ENCODE data around the gene SHB. TPM values are rescaled to one million over a fixed set of nuclear protein-coding genes. Genes with fewer than 3 reads are reported as not detected.

The SHB gene
- total and polyA plus RNA-seq, 2 of the 13 experiments (the other 11 are each of a cell fraction or from before 2014, with no cell fraction given) = 19.4 to 20.7 TPM

GRCh38 chr9:37913480-37914153 lies 155.4 kb downstream of the SHB start (continued):
- TF ChIP-seq, protein P1, sequence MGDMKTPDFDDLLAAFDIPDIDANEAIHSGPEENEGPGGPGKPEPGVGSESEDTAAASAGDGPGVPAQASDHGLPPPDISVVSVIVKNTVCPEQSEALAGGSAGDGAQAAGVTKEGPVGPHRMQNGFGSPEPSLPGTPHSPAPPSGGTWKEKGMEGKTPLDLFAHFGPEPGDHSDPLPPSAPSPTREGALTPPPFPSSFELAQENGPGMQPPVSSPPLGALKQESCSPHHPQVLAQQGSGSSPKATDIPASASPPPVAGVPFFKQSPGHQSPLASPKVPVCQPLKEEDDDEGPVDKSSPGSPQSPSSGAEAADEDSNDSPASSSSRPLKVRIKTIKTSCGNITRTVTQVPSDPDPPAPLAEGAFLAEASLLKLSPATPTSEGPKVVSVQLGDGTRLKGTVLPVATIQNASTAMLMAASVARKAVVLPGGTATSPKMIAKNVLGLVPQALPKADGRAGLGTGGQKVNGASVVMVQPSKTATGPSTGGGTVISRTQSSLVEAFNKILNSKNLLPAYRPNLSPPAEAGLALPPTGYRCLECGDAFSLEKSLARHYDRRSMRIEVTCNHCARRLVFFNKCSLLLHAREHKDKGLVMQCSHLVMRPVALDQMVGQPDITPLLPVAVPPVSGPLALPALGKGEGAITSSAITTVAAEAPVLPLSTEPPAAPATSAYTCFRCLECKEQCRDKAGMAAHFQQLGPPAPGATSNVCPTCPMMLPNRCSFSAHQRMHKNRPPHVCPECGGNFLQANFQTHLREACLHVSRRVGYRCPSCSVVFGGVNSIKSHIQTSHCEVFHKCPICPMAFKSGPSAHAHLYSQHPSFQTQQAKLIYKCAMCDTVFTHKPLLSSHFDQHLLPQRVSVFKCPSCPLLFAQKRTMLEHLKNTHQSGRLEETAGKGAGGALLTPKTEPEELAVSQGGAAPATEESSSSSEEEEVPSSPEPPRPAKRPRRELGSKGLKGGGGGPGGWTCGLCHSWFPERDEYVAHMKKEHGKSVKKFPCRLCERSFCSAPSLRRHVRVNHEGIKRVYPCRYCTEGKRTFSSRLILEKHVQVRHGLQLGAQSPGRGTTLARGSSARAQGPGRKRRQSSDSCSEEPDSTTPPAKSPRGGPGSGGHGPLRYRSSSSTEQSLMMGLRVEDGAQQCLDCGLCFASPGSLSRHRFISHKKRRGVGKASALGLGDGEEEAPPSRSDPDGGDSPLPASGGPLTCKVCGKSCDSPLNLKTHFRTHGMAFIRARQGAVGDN (CRISPR knock-in tag; IDR thresholded peaks at IDR 0.05) = peak; percentile 57
- TF ChIP-seq ZNF83 (CRISPR knock-in tag; IDR thresholded peaks at IDR 0.05; ENCODE audit: borderline replicate concordance) = no peak
- no peak for TF ChIP-seq PCBP2 (optimal IDR thresholded peaks at IDR 0.05; ENCODE audit: low read depth, low read length, poor library complexity, severe bottlenecking)
- no peak for TF ChIP-seq ZBTB43 (CRISPR knock-in tag; conservative IDR thresholded peaks at IDR 0.05)
- TF ChIP-seq KDM3A (CRISPR knock-in tag; IDR thresholded peaks at IDR 0.05; ENCODE audit: low read depth) = no peak
- TF ChIP-seq EED (CRISPR knock-in tag; IDR thresholded peaks at IDR 0.05) = peak; percentile 46; the same call in 1 of the 2 replicates
- no peak for TF ChIP-seq KMT2A (CRISPR knock-in tag; IDR thresholded peaks at IDR 0.05)
- no peak for TF ChIP-seq MEIS1 (CRISPR knock-in tag; IDR thresholded peaks at IDR 0.05; ENCODE audit: borderline replicate concordance)
- no peak for TF ChIP-seq ZNF235 (CRISPR knock-in tag; IDR thresholded peaks at IDR 0.05; ENCODE audit: borderline replicate concordance)
- no peak; the same call in 1 of the 2 replicates for TF ChIP-seq ZNF609 (CRISPR knock-in tag; IDR thresholded peaks at IDR 0.05; ENCODE audit: borderline replicate concordance)
- no peak for TF ChIP-seq ATF6 (CRISPR knock-in tag; conservative IDR thresholded peaks at IDR 0.05)
- TF ChIP-seq TP53 (CRISPR knock-in tag; conservative IDR thresholded peaks at IDR 0.05) = no peak
- TF ChIP-seq KDM5B (CRISPR knock-in tag; IDR thresholded peaks at IDR 0.05; ENCODE audit: borderline replicate concordance) = no peak
- TF ChIP-seq RORA (CRISPR knock-in tag; IDR thresholded peaks at IDR 0.05) = no peak
- no peak for TF ChIP-seq ZNF616 (CRISPR knock-in tag; IDR thresholded peaks at IDR 0.05; ENCODE audit: low read depth)
- no peak for TF ChIP-seq ZFP62 (CRISPR knock-in tag; IDR thresholded peaks at IDR 0.05)

All from HepG2 (cell line).